T-helper 1 cell treated with Interleukin-12 subunit alpha and Interleukin-12 subunit beta and Interleukin-4 antibody, amounts not matched to agents 30 ng/mL and 1 ng/mL, for 36 hours (primary cell): ENCODE data around the gene DYNC1I1. TPM values are rescaled to one million over a fixed set of nuclear protein-coding genes. Genes with fewer than 3 reads are reported as not detected.

ENCODE experiments used
- intact Hi-C: fragments of 100-400 bp; cut with micrococcal nuclease; formaldehyde crosslinking; loops from one replicate; pipeline ENCODE4 v1.15.1; 2024
- total RNA-seq: library from RNA; stranded (reverse); gene quantifications from 2 replicates; pipeline ENCODE4 v1.2.3, GENCODE V29; 2022

Gene DYNC1I1
- total RNA-seq, 1 donor from 2014 or later = not detected

- intact Hi-C loops = no loop called here
Observed at GRCh38 chr7:95847061-95847460, 74.7 kb downstream of the DYNC1I1 start.

GRCh38 chr7:95859429-95859828 is 87.1 kb downstream of the DYNC1I1 start:
- intact Hi-C loops = no loop called here

- intact Hi-C loops = no loop called here
Observed at GRCh38 chr7:95861041-95861440, 88.7 kb downstream of the DYNC1I1 start.

- intact Hi-C loops = no loop called here
Observed at GRCh38 chr7:95863623-95864022, 91.3 kb downstream of the DYNC1I1 start.

GRCh38 chr7:95865716-95866371 is 93.5 kb downstream of the DYNC1I1 start:
- intact Hi-C loops = no loop called here

GRCh38 chr7:95867309-95867708 is 95.0 kb downstream of the DYNC1I1 start:
- intact Hi-C loops = no loop called here

GRCh38 chr7:95871075-95871848 is 98.9 kb downstream of the DYNC1I1 start:
- intact Hi-C loops = loop anchor here (1.0 kb wide), 2 partner anchors 152 to 360 kb away; no protein-coding TSS in a partner anchor

GRCh38 chr7:95871896-95872295 is 99.5 kb downstream of the DYNC1I1 start:
- intact Hi-C loops = loop anchor here (1.0 kb wide), 2 partner anchors 153 to 361 kb away; no protein-coding TSS in a partner anchor

- intact Hi-C loops = no loop called here
Observed at GRCh38 chr7:95874129-95874528, 101.8 kb downstream of the DYNC1I1 start.

GRCh38 chr7:95874541-95875265 is 102.3 kb downstream of the DYNC1I1 start:
- intact Hi-C loops = no loop called here

- intact Hi-C loops = no loop called here
Observed at GRCh38 chr7:95875519-95875918, 103.2 kb downstream of the DYNC1I1 start.

- intact Hi-C loops = no loop called here
Observed at GRCh38 chr7:95878677-95879076, 106.3 kb downstream of the DYNC1I1 start.

- intact Hi-C loops = no loop called here
Observed at GRCh38 chr7:95881597-95881996, 109.2 kb downstream of the DYNC1I1 start.

- intact Hi-C loops = no loop called here
Observed at GRCh38 chr7:95883217-95883616, 110.9 kb downstream of the DYNC1I1 start.

- intact Hi-C loops = no loop called here
Observed at GRCh38 chr7:95886501-95887090, 114.2 kb downstream of the DYNC1I1 start.

- intact Hi-C loops = no loop called here
Observed at GRCh38 chr7:95893484-95893883, 121.1 kb downstream of the DYNC1I1 start.

GRCh38 chr7:95897557-95898251 is 125.3 kb downstream of the DYNC1I1 start:
- intact Hi-C loops = no loop called here

- intact Hi-C loops = no loop called here
Observed at GRCh38 chr7:95899919-95900513, 127.7 kb downstream of the DYNC1I1 start.

GRCh38 chr7:95901006-95901405 is 128.7 kb downstream of the DYNC1I1 start:
- intact Hi-C loops = no loop called here

GRCh38 chr7:95904099-95904498 is 131.7 kb downstream of the DYNC1I1 start:
- intact Hi-C loops = no loop called here

GRCh38 chr7:95905167-95905566 is 132.8 kb downstream of the DYNC1I1 start:
- intact Hi-C loops = no loop called here
